ENCODE data around the gene PDE6A.

Gene PDE6A

DNA sequence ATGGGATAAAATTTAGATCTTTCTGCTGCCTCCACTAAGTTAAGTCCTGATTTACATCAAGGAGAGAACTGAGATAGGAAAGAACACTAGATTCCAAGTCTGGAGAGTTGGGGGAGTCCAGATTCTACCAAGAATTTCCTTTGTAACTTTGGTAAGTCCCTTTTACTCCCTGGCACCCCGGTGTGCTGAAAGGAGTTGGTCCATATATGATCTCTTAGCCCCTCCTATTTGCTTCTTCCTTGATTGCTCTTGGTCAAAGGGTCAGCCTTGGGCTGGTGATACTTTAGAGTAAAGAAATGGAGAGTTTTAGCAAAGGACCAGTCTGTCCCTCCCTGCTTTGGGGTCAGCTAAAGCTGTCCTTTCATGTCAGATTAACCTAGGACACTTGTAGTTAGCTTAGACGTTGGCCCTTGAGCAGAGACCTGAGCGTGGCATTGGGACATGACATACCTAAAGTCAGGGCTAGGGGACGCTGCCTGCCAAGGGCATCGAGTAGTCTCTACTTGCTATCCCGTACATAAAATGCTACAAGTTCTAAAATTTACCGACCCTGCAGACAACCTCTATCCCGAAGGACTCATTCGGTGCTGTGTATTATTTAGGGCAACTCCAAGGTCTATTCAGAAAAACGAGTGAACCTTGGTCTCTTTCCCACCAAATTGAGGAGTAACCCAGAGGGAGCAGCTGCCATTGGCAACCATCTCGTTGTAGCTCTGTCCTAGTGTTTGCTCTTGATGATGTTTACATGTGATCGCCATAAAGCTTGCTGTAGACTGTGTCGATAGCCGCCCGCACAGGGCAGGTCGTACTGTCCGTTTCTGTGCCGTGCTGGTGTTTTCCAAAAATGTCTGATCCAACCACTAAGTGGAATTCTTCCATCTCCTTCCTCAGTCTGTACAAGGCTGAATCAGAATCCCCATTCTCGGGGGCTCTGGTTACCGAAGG is 94.4 kb downstream of the PDE6A start:
- TF ChIP-seq, protein P1, sequence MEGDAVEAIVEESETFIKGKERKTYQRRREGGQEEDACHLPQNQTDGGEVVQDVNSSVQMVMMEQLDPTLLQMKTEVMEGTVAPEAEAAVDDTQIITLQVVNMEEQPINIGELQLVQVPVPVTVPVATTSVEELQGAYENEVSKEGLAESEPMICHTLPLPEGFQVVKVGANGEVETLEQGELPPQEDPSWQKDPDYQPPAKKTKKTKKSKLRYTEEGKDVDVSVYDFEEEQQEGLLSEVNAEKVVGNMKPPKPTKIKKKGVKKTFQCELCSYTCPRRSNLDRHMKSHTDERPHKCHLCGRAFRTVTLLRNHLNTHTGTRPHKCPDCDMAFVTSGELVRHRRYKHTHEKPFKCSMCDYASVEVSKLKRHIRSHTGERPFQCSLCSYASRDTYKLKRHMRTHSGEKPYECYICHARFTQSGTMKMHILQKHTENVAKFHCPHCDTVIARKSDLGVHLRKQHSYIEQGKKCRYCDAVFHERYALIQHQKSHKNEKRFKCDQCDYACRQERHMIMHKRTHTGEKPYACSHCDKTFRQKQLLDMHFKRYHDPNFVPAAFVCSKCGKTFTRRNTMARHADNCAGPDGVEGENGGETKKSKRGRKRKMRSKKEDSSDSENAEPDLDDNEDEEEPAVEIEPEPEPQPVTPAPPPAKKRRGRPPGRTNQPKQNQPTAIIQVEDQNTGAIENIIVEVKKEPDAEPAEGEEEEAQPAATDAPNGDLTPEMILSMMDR (IDR thresholded peaks at IDR 0.05; ENCODE audit: control insufficient read depth, extremely low read depth, insufficient read depth) = no peak
- H3K4me3 ChIP-seq (ENCODE audit: low read depth, low read length) = no peak overlapping the region
- no peak for DNase-seq (ENCODE audit: low read depth)

DNA sequence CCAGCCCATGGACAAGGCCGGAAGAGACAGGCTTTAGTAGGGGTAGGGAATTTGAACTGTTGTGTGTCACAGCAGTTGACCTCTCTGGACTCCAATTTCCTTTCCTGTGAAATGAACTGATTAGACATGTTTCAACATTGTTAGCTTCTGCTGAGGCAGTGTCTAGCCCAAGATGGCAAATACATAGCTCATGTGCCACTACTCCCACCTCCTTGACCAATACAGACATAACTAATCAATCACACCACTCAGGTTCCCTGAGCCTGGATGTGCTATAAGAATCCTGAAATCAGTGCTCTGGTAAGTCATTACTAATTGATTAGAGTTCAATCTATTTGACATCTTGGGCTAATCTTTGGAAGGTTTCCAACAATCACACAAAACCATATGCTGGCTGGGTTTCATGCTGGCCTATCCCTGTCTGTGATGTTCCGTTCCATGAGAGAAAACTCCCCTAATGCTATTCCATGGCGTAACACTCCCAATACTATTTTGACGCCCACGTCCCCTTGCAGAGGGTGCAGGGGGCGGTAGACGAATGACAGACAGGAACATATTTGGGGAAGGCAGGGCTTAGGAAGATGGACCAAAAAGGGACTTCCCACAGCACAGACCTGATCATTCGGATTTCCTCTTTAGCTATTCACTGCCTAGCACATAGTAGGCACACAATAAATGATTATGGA is 95.2 kb downstream of the PDE6A start:
- H3K4me3 ChIP-seq (ENCODE audit: low read depth, low read length) = no peak overlapping the region
- TF ChIP-seq, protein P1 (IDR thresholded peaks at IDR 0.05; ENCODE audit: control insufficient read depth, extremely low read depth, insufficient read depth) = no peak
- DNase-seq (ENCODE audit: low read depth) = no peak

DNA sequence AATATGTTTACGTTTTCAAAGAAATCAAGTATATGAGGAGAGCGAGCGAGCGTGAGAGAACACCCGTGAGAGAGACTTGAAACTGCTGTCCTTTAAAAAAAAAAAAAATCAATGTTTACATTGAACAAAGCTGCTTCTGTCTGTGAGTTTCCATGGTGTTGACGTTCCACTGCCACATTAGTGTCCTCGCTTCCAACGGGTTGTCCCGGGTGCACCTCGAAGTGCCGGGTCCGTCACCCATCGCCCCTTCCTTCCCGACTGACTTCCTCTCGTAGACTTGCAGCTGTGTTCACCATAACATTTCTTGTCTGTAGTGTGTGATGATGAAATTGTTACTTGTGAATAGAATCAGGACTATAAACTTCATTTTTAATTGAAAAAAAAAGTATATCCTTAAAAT is 97.0 kb downstream of the PDE6A start:
- no peak for DNase-seq (ENCODE audit: low read depth)
- TF ChIP-seq, protein P1 (IDR thresholded peaks at IDR 0.05; ENCODE audit: control insufficient read depth, extremely low read depth, insufficient read depth) = no peak
- H3K4me3 ChIP-seq (ENCODE audit: low read depth, low read length) = no peak overlapping the region

DNA sequence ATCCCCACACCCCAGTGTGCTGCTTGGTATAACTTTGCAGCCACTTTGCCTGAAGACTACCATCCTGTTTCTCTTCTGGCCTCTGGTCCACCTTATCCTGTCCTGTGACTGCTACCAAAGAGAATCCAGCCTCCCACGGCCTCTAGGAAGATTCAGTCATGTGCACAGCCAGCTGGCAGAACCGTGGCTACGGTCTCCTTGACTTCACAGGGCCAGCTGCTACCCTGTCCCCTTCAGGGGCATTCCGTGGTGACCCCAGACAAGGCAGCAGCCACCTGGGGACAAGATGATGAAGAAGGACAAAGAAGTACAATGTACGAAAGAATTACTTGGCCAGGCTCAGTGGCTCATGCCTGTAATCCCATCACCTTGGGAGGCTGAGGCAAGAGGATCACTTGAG is 98.6 kb downstream of the PDE6A start:
- no peak for DNase-seq (ENCODE audit: low read depth)
- TF ChIP-seq, protein P1 (IDR thresholded peaks at IDR 0.05; ENCODE audit: control insufficient read depth, extremely low read depth, insufficient read depth) = no peak

DNA sequence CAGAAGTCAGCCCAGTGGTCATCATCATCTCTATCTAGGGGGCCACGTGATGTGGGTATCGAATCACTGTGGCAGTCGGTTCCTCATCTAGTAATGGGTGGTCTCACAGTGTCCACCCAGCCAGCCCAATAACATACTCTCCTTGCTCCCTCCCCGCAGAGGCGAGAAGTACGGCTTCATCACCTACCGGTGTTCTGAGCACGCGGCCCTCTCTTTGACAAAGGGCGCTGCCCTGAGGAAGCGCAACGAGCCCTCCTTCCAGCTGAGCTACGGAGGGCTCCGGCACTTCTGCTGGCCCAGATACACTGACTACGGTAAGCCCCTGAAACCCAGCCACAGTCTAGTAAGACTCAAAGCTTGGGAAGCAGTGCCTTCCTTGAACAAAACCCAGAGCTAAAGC is 99.0 kb downstream of the PDE6A start:
- H3K4me3 ChIP-seq (ENCODE audit: low read depth, low read length) = no peak overlapping the region
- TF ChIP-seq, protein P1 (IDR thresholded peaks at IDR 0.05; ENCODE audit: control insufficient read depth, extremely low read depth, insufficient read depth) = no peak
- no peak for DNase-seq (ENCODE audit: low read depth)

More for the DNA sequence above, 98.6 kb downstream of the PDE6A start:
- no peak overlapping the region for H3K4me3 ChIP-seq (ENCODE audit: low read depth, low read length)

DNA sequence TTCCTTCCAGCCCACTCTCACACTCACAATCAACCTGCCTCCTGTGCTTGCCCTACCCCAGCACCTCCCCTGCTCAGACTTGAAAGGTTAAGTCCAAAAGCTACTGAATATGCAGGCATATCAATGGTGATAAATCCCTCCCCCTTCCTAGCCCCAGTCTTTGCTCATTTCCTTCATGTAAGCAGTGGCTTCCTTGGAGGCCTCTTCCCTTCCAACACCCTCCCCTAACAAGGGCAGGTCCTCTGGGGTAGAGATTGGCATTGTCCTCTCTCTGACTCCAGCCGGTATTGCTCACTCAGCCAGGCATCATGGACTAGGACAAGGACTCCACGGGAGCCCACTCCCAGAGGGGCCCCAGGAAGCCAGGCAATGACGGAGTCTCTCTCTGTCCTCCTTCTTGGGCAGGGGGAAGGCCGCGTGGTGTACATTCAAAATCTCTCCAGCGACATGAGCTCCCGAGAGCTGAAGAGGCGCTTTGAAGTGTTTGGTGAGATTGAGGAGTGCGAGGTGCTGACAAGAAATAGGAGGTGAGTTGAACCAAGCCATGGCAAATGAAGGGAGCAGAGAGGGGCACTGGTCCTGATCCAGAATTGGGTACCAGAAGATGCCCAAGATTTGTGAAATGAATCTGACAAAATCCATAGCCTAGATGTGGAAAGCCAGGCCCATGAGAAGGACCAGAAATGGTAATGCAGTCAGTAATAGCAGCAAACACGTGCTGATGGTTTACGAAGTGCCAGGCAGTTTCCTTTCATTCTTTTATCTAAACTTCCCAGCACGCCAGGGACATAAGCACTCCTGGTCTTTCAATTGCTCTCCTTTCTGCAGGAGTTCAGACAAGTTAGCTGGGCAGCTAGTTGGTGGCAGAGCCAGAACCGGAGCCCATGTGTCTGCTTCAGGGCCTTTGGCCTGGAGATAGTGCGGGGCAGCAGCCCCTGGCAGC is 102.5 kb downstream of the PDE6A start:
- TF ChIP-seq, protein P1 (IDR thresholded peaks at IDR 0.05; ENCODE audit: control insufficient read depth, extremely low read depth, insufficient read depth) = no peak
- no peak overlapping the region for H3K4me3 ChIP-seq (ENCODE audit: low read depth, low read length)
- no peak for DNase-seq (ENCODE audit: low read depth)

Data from LNCaP clone FGC (cell line).